VCaP (cell line): ENCODE measurements around the gene NUBPL.

ENCODE experiments used
- H3K27ac ChIP-seq: fragments of 450-650 bp; 2 replicates; pipeline ENCODE4 v1.5.1; 2017
- CTCF ChIP-seq: fragments of 450-650 bp; conservative IDR thresholded peaks from 2 replicates; pipeline ENCODE4 v1.5.1; 2017; ENCODE audit warnings: mild to moderate bottlenecking, moderate library complexity

The NUBPL gene

GRCh38 chr14:31560759-31561154 is 447 bp upstream of the NUBPL start:
- H3K27ac ChIP-seq, result peak overlapping the region; percentile 71; the same call in 1 of the 2 replicates
- TF ChIP-seq CTCF, result no peak

GRCh38 chr14:31564194-31564593 is 3.0 kb downstream of the NUBPL start:
- no peak for TF ChIP-seq CTCF
- no peak overlapping the region for H3K27ac ChIP-seq

GRCh38 chr14:31566456-31566855 is 5.3 kb downstream of the NUBPL start:
- no peak overlapping the region for H3K27ac ChIP-seq

GRCh38 chr14:31567655-31568054 is 6.5 kb downstream of the NUBPL start:
- no peak overlapping the region for H3K27ac ChIP-seq
- TF ChIP-seq CTCF, result no peak

More at GRCh38 chr14:31566456-31566855, 5.3 kb downstream of the NUBPL start:
- TF ChIP-seq CTCF, result no peak

GRCh38 chr14:31568161-31568560 is 7.0 kb downstream of the NUBPL start:
- H3K27ac ChIP-seq, result no peak overlapping the region

GRCh38 chr14:31568671-31569070 is 7.5 kb downstream of the NUBPL start:
- no peak overlapping the region for H3K27ac ChIP-seq

More at GRCh38 chr14:31568161-31568560, 7.0 kb downstream of the NUBPL start:
- no peak for TF ChIP-seq CTCF

GRCh38 chr14:31572955-31573354 is 11.8 kb downstream of the NUBPL start:
- H3K27ac ChIP-seq, result no peak overlapping the region
- TF ChIP-seq CTCF, result no peak

More at GRCh38 chr14:31568671-31569070, 7.5 kb downstream of the NUBPL start:
- TF ChIP-seq CTCF, result no peak

GRCh38 chr14:31576949-31577348 is 15.7 kb downstream of the NUBPL start:
- TF ChIP-seq CTCF, result no peak
- H3K27ac ChIP-seq, result no peak overlapping the region
